ENCODE results near the gene HEXD. TPM values are rescaled to one million over a fixed set of nuclear protein-coding genes. Genes with fewer than 3 reads are reported as not detected.

Gene HEXD
- total and polyA plus RNA-seq, 10 of the 15 experiments (the other 5 are each of a cell fraction or from before 2014, with no cell fraction given) = 1.6 to 24.2 (median 7.0) TPM

- no peaks in the 10 kb centered on the region for H3K36me3 ChIP-seq (ENCODE audit: control insufficient read depth in 2 of 2, insufficient read depth in 2 of 2, low read length in 1 of 2)
- ATAC-seq (no peak; the same call in 2 of the 3 replicates), DNase-seq (ENCODE audit: low read depth, low spot score) (no peak), FAIRE-seq (no peak)
- in situ Hi-C loops (cut with MboI) (no loop called here), intact Hi-C loops (cut with micrococcal nuclease; ENCODE audit: unreplicated experiment) (no loop called here)
- H3K4me3 ChIP-seq = no peak overlapping the region
- H3K9ac ChIP-seq (ENCODE audit: control insufficient read depth, insufficient read depth, low read length) = no peak overlapping the region
- H3K4me2 ChIP-seq (ENCODE audit: control insufficient read depth, insufficient read depth) = no peak overlapping the region
- no peaks in the 10 kb centered on the region for H4K20me1 ChIP-seq (ENCODE audit: control insufficient read depth, insufficient read depth)
- ChIA-PET CTCF (interaction anchor here (1.5 kb wide), 1 partner anchor 18 kb away, joined by 6 read pairs; no protein-coding TSS in a partner anchor), RAD21 (ENCODE audit: unreplicated experiment) (no interaction called here), POLR2A (interaction anchor here (0.6 kb wide), 1 partner anchor 21 kb away, joined by 3 read pairs; no protein-coding TSS in a partner anchor), SMC1A (ENCODE audit: uncharacterized antibody, unreplicated experiment) (no interaction called here)
- no peaks in the 10 kb centered on the region for H3K79me2 ChIP-seq (ENCODE audit: control insufficient read depth, insufficient read depth, low read length)
- no peaks in the 10 kb centered on the region for H3K27me3 ChIP-seq (replicated peaks in 1 of 2; ENCODE audit: control insufficient read depth in 2 of 2, insufficient read depth in 2 of 2, low read length in 1 of 2)
- no peaks in the 10 kb centered on the region for H3K4me1 ChIP-seq (ENCODE audit: control insufficient read depth, insufficient read depth, low read length)
- H3K27ac ChIP-seq (ENCODE audit: control insufficient read depth, insufficient read depth) = no peak overlapping the region
- no TSS peak for BruUV-seq (replicated peaks)
- 57% methylated on average over 24 of the region's 26 CpGs for WGBS (ENCODE audit: insufficient coverage, insufficient replicate concordance, low lambda C conversion rate, missing lambda C conversion rate)
- H3K9me3 ChIP-seq (replicated peaks; ENCODE audit: control insufficient read depth, insufficient read depth, low read length) = no peaks in the 10 kb centered on the region
- TF ChIP-seq NBN (IDR thresholded peaks at IDR 0.05) (no peak), TAF1 (IDR thresholded peaks at IDR 0.05; ENCODE audit: borderline replicate concordance, low read depth, low read length) (no peak), RELA (IDR thresholded peaks at IDR 0.05; ENCODE audit: borderline replicate concordance, partially characterized antibody) (no peak), SIN3A (IDR thresholded peaks at IDR 0.05; ENCODE audit: low read depth, low read length) (no peak)
- H2AFZ ChIP-seq (ENCODE audit: control insufficient read depth, low read depth, low read length) = no peak overlapping the region
Observed at GRCh38 chr17:82384730-82385481, 33.2 kb upstream of the HEXD start.

GRCh38 chr17:82385559-82386254, 32.4 kb upstream of the HEXD start:
- in situ Hi-C loops (cut with MboI) = no loop called here
- no peak for TF ChIP-seq PML (IDR thresholded peaks at IDR 0.05; ENCODE audit: low read length)
- TF ChIP-seq ZNF384 (IDR thresholded peaks at IDR 0.05; ENCODE audit: borderline replicate concordance, low read depth, low read length) = no peak
- no peak for TF ChIP-seq MTA3 (IDR thresholded peaks at IDR 0.05; ENCODE audit: borderline replicate concordance, low read length)
- no peak for TF ChIP-seq STAT1 (conservative IDR thresholded peaks at IDR 0.05)
- TF ChIP-seq YBX1 (IDR thresholded peaks at IDR 0.05) = no peak
- TF ChIP-seq SMAD1 (IDR thresholded peaks at IDR 0.05; ENCODE audit: low read depth, partially characterized antibody) = no peak
- TF ChIP-seq SUPT20H (IDR thresholded peaks at IDR 0.05; ENCODE audit: borderline replicate concordance, control insufficient read depth, low read depth, low read length) = no peak
- TF ChIP-seq ZNF592 (IDR thresholded peaks at IDR 0.05) = no peak

More at GRCh38 chr17:82385559-82386254, 32.4 kb upstream of the HEXD start:
- no peaks in the 10 kb centered on the region for H3K27me3 ChIP-seq (replicated peaks in 1 of 2; ENCODE audit: control insufficient read depth in 2 of 2, insufficient read depth in 2 of 2, low read length in 1 of 2)
- POLR2A ChIA-PET = no interaction called here
- DNase-seq (ENCODE audit: low read depth, low spot score) (no peak), ATAC-seq (no peak), FAIRE-seq (no peak)
- no peaks in the 10 kb centered on the region for H3K36me3 ChIP-seq (ENCODE audit: control insufficient read depth in 2 of 2, insufficient read depth in 2 of 2, low read length in 1 of 2)
- H3K9ac ChIP-seq (ENCODE audit: control insufficient read depth, insufficient read depth, low read length) = no peak overlapping the region
- SMC1A ChIA-PET (ENCODE audit: uncharacterized antibody, unreplicated experiment) = no interaction called here
- H3K4me2 ChIP-seq (ENCODE audit: control insufficient read depth, insufficient read depth) = no peak overlapping the region
- H3K79me2 ChIP-seq (ENCODE audit: control insufficient read depth, insufficient read depth, low read length) = no peaks in the 10 kb centered on the region
- no peak overlapping the region for H2AFZ ChIP-seq (ENCODE audit: control insufficient read depth, low read depth, low read length)
- no peaks in the 10 kb centered on the region for H3K4me1 ChIP-seq (ENCODE audit: control insufficient read depth, insufficient read depth, low read length)
- H4K20me1 ChIP-seq (ENCODE audit: control insufficient read depth, insufficient read depth) = no peaks in the 10 kb centered on the region
- 41% methylated on average over 22 of the region's 26 CpGs for WGBS (ENCODE audit: insufficient coverage, insufficient replicate concordance, low lambda C conversion rate, missing lambda C conversion rate)
- H3K4me3 ChIP-seq = no peak overlapping the region
- H3K27ac ChIP-seq (ENCODE audit: control insufficient read depth, insufficient read depth) = no peak overlapping the region
- RAD21 ChIA-PET (ENCODE audit: unreplicated experiment) = no interaction called here
- BruUV-seq (replicated peaks) = no TSS peak
- no peaks in the 10 kb centered on the region for H3K9me3 ChIP-seq (replicated peaks; ENCODE audit: control insufficient read depth, insufficient read depth, low read length)
- intact Hi-C loops (cut with micrococcal nuclease; ENCODE audit: unreplicated experiment) = no loop called here
- CTCF ChIA-PET = interaction anchor here (1.5 kb wide), 1 partner anchor 19 kb away, joined by 6 read pairs; no protein-coding TSS in a partner anchor

All from GM12878 (cell line).